ENCODE measurements around the gene STOML3.

STOML3 gene

GRCh38 chr13:38998739-38999138 lies 8.1 kb upstream of the STOML3 start:
- no peak for DNase-seq (ENCODE audit: low spot score)
- Histone ChIP-seq H3K4me3 (no peak overlapping the region), H3K27ac (no peak overlapping the region)
- no peak for TF ChIP-seq CTCF (IDR thresholded peaks at IDR 0.05)

GRCh38 chr13:38993381-38993780 lies 2.8 kb upstream of the STOML3 start:
- no peak for TF ChIP-seq CTCF (IDR thresholded peaks at IDR 0.05)
- no peak overlapping the region for H3K27ac ChIP-seq
- H3K4me3 ChIP-seq: no peak overlapping the region
- no peak for DNase-seq (ENCODE audit: low spot score)

- Histone ChIP-seq H3K27ac (no peak overlapping the region), H3K4me3 (no peak overlapping the region)
- TF ChIP-seq CTCF (IDR thresholded peaks at IDR 0.05): no peak
- no peak for DNase-seq (ENCODE audit: low spot score)
Measured at GRCh38 chr13:38981096-38981495, 9.5 kb downstream of the STOML3 start.

- TF ChIP-seq CTCF (IDR thresholded peaks at IDR 0.05): no peak
- DNase-seq (ENCODE audit: low spot score): no peak
- Histone ChIP-seq H3K27ac (no peak overlapping the region), H3K4me3 (no peak overlapping the region)
Measured at GRCh38 chr13:38980750-38981078, 9.9 kb downstream of the STOML3 start.

GRCh38 chr13:38979891-38980749 lies 10.5 kb downstream of the STOML3 start:
- H3K27ac ChIP-seq: no peak overlapping the region
- TF ChIP-seq CTCF (IDR thresholded peaks at IDR 0.05): no peak
- H3K4me3 ChIP-seq: no peak overlapping the region
- no peak for DNase-seq (ENCODE audit: low spot score)

GRCh38 chr13:38970380-38971051 lies 20.1 kb downstream of the STOML3 start:
- Histone ChIP-seq H3K4me3 (no peak overlapping the region), H3K27ac (no peak overlapping the region)
- TF ChIP-seq CTCF (IDR thresholded peaks at IDR 0.05): no peak
- DNase-seq (ENCODE audit: low spot score): no peak

- H3K4me3 ChIP-seq: no peak overlapping the region
Measured at GRCh38 chr13:38969187-38969586, 21.4 kb downstream of the STOML3 start.

More at GRCh38 chr13:38969187-38969586, 21.4 kb downstream of the STOML3 start:
- no peak for TF ChIP-seq CTCF (IDR thresholded peaks at IDR 0.05)
- DNase-seq (ENCODE audit: low spot score): no peak
- no peak overlapping the region for H3K27ac ChIP-seq

Data from coronary artery (tissue), 2 donors.